T-helper 2 cell treated with Interferon-gamma antibody and Interleukin-4, amounts not matched to agents 5 μg/mL and 100 μg/mL, for 36 hours (primary cell): ENCODE results near the gene TMEM156.
"Not testable (repeated sequence)": the region's sequence is repeated elsewhere in the genome, so short reads cannot be mapped to it uniquely, and the experiment has no call there.

Experiments used
- DNase-seq: peaks from one replicate; pipeline ENCODE4 v3.0.0; 2021; ENCODE audit warnings: low spot score
- H3K27ac Mint-ChIP-seq: one replicate; pipeline ENCODE4 v1.8.0; 2021; ENCODE audit warnings: mild to moderate bottlenecking, mixed read lengths
- H3K27me3 Mint-ChIP-seq: one replicate; pipeline ENCODE4 v1.8.0; 2021; ENCODE audit warnings: low read depth, mixed read lengths
- H3K36me3 Mint-ChIP-seq: one replicate; pipeline ENCODE4 v1.8.0; 2021; ENCODE audit warnings: low read depth, mixed read lengths
- H3K4me1 Mint-ChIP-seq: one replicate; pipeline ENCODE4 v1.8.0; 2021; ENCODE audit warnings: low read depth, mixed read lengths
- H3K4me3 Mint-ChIP-seq: one replicate; pipeline ENCODE4 v1.8.0; 2022; ENCODE audit warnings: mild to moderate bottlenecking, moderate library complexity, mixed read lengths
- H3K9me3 Mint-ChIP-seq: one replicate; pipeline ENCODE4 v1.8.0; 2021; ENCODE audit warnings: mixed read lengths

Gene TMEM156

GRCh38 chr4:38950734-38951133 lies 81.5 kb downstream of the TMEM156 start:
- H3K27ac Mint-ChIP-seq = no peak overlapping the region

GRCh38 chr4:38950159-38950558 lies 82.0 kb downstream of the TMEM156 start:
- Mint-ChIP-seq H3K4me1 (peaks cover 28% of the 10 kb centered on the region), H3K9me3 (no peaks in the 10 kb centered on the region), H3K27ac (peak overlapping the region; percentile 84), H3K36me3 (no peaks in the 10 kb centered on the region), H3K4me3 (no peak overlapping the region), H3K27me3 (no peaks in the 10 kb centered on the region)
- no peak for DNase-seq

More at GRCh38 chr4:38950734-38951133, 81.5 kb downstream of the TMEM156 start:
- peaks cover under 1% of the 10 kb centered on the region for H3K9me3 Mint-ChIP-seq
- H3K4me3 Mint-ChIP-seq = no peak overlapping the region
- no peaks in the 10 kb centered on the region for H3K36me3 Mint-ChIP-seq
- DNase-seq = no peak
- H3K27me3 Mint-ChIP-seq = no peaks in the 10 kb centered on the region
- H3K4me1 Mint-ChIP-seq = peaks cover 28% of the 10 kb centered on the region

GRCh38 chr4:38949411-38950051 lies 82.7 kb downstream of the TMEM156 start:
- Mint-ChIP-seq H3K27me3 (no peaks in the 10 kb centered on the region), H3K9me3 (no peaks in the 10 kb centered on the region), H3K27ac (peak overlapping the region; percentile 84), H3K36me3 (no peaks in the 10 kb centered on the region), H3K4me3 (peak overlapping the region; percentile 14), H3K4me1 (peaks cover 28% of the 10 kb centered on the region)
- DNase-seq = peak; percentile 40

- Mint-ChIP-seq H3K27me3 (no peaks in the 10 kb centered on the region), H3K4me3 (no peak overlapping the region), H3K9me3 (no peaks in the 10 kb centered on the region), H3K4me1 (peaks cover 28% of the 10 kb centered on the region), H3K27ac (no peak overlapping the region), H3K36me3 (no peaks in the 10 kb centered on the region)
- no peak for DNase-seq
These were observed 83.7 kb downstream of the TMEM156 start for GRCh38 chr4:38948551-38948950.

GRCh38 chr4:38946919-38947318 lies 85.3 kb downstream of the TMEM156 start:
- H3K27me3 Mint-ChIP-seq = no peaks in the 10 kb centered on the region

GRCh38 chr4:38944440-38944839 lies 87.8 kb downstream of the TMEM156 start:
- H3K36me3 Mint-ChIP-seq = no peaks in the 10 kb centered on the region
- H3K27ac Mint-ChIP-seq = no peak overlapping the region
- H3K4me3 Mint-ChIP-seq = no peak overlapping the region
- H3K4me1 Mint-ChIP-seq = peaks cover 25% of the 10 kb centered on the region
- DNase-seq = no peak
- no peaks in the 10 kb centered on the region for H3K27me3 Mint-ChIP-seq
- H3K9me3 Mint-ChIP-seq = no peaks in the 10 kb centered on the region

More at GRCh38 chr4:38946919-38947318, 85.3 kb downstream of the TMEM156 start:
- Mint-ChIP-seq H3K4me3 (no peak overlapping the region), H3K27ac (no peak overlapping the region), H3K4me1 (peaks cover 28% of the 10 kb centered on the region), H3K9me3 (no peaks in the 10 kb centered on the region), H3K36me3 (no peaks in the 10 kb centered on the region)
- no peak for DNase-seq

- Mint-ChIP-seq H3K27me3 (no peaks in the 10 kb centered on the region), H3K36me3 (no peaks in the 10 kb centered on the region), H3K9me3 (no peaks in the 10 kb centered on the region), H3K27ac (no peak overlapping the region), H3K4me1 (peaks cover 24% of the 10 kb centered on the region), H3K4me3 (no peak overlapping the region)
- no peak for DNase-seq
These were observed 88.9 kb downstream of the TMEM156 start for GRCh38 chr4:38943343-38943742.

GRCh38 chr4:38941906-38942305 lies 90.3 kb downstream of the TMEM156 start:
- H3K27me3 Mint-ChIP-seq, H3K4me3 Mint-ChIP-seq, H3K27ac Mint-ChIP-seq, DNase-seq, H3K36me3 Mint-ChIP-seq, H3K9me3 Mint-ChIP-seq: not testable (repeated sequence)
- peaks cover 27% of the 10 kb centered on the region for H3K4me1 Mint-ChIP-seq

GRCh38 chr4:38940476-38940875 lies 91.7 kb downstream of the TMEM156 start:
- H3K27ac Mint-ChIP-seq = no peak overlapping the region

GRCh38 chr4:38939165-38939564 lies 93.0 kb downstream of the TMEM156 start:
- H3K36me3 Mint-ChIP-seq = no peaks in the 10 kb centered on the region
- H3K27ac Mint-ChIP-seq = no peak overlapping the region
- H3K27me3 Mint-ChIP-seq = no peaks in the 10 kb centered on the region

More at GRCh38 chr4:38940476-38940875, 91.7 kb downstream of the TMEM156 start:
- Mint-ChIP-seq H3K36me3 (no peaks in the 10 kb centered on the region), H3K27me3 (no peaks in the 10 kb centered on the region), H3K4me3 (peak overlapping the region; percentile 28), H3K4me1 (peaks cover 26% of the 10 kb centered on the region), H3K9me3 (no peaks in the 10 kb centered on the region)
- no peak for DNase-seq

GRCh38 chr4:38935391-38936073 lies 96.7 kb downstream of the TMEM156 start:
- H3K4me1 Mint-ChIP-seq = peaks cover 17% of the 10 kb centered on the region
- H3K27ac Mint-ChIP-seq = no peak overlapping the region
- H3K9me3 Mint-ChIP-seq = no peaks in the 10 kb centered on the region
- DNase-seq = no peak
- no peaks in the 10 kb centered on the region for H3K36me3 Mint-ChIP-seq
- no peak overlapping the region for H3K4me3 Mint-ChIP-seq
- H3K27me3 Mint-ChIP-seq = no peaks in the 10 kb centered on the region

More at GRCh38 chr4:38939165-38939564, 93.0 kb downstream of the TMEM156 start:
- H3K4me3 Mint-ChIP-seq = no peak overlapping the region
- peaks cover 26% of the 10 kb centered on the region for H3K4me1 Mint-ChIP-seq
- no peak for DNase-seq
- no peaks in the 10 kb centered on the region for H3K9me3 Mint-ChIP-seq

GRCh38 chr4:38931125-38931524 lies 101.1 kb downstream of the TMEM156 start:
- Mint-ChIP-seq H3K4me3 (no peak overlapping the region), H3K9me3 (no peaks in the 10 kb centered on the region), H3K36me3 (no peaks in the 10 kb centered on the region), H3K27me3 (peaks cover 1% of the 10 kb centered on the region), H3K4me1 (peaks cover 5% of the 10 kb centered on the region), H3K27ac (no peak overlapping the region)
- DNase-seq = no peak

GRCh38 chr4:38930707-38931106 lies 101.5 kb downstream of the TMEM156 start:
- no peak for DNase-seq
- Mint-ChIP-seq H3K4me3 (no peak overlapping the region), H3K36me3 (no peaks in the 10 kb centered on the region), H3K4me1 (peaks cover 5% of the 10 kb centered on the region), H3K27ac (no peak overlapping the region), H3K27me3 (peaks cover 1% of the 10 kb centered on the region), H3K9me3 (no peaks in the 10 kb centered on the region)

GRCh38 chr4:38930204-38930603 lies 102.0 kb downstream of the TMEM156 start:
- H3K27ac Mint-ChIP-seq = no peak overlapping the region
- H3K36me3 Mint-ChIP-seq = no peaks in the 10 kb centered on the region
- no peaks in the 10 kb centered on the region for H3K9me3 Mint-ChIP-seq

More at GRCh38 chr4:38930204-38930603, 102.0 kb downstream of the TMEM156 start:
- DNase-seq = no peak
- peaks cover 3% of the 10 kb centered on the region for H3K27me3 Mint-ChIP-seq
- H3K4me3 Mint-ChIP-seq = no peak overlapping the region
- peaks cover 5% of the 10 kb centered on the region for H3K4me1 Mint-ChIP-seq
